Stimulated activated CD4-positive, alpha-beta T cell treated with anti-CD3 and anti-CD28 coated beads, Interleukin-4, amount 100 ng/mL, for 48 hours (primary cell): ENCODE results near the gene TBC1D5.

ENCODE experiments used
- DNase-seq, 2 donors: peaks; one replicate each; pipeline ENCODE4 v3.0.0-alpha.2; 2020; ENCODE audit warnings: low read depth in 2 of 2

The TBC1D5 gene

DNA sequence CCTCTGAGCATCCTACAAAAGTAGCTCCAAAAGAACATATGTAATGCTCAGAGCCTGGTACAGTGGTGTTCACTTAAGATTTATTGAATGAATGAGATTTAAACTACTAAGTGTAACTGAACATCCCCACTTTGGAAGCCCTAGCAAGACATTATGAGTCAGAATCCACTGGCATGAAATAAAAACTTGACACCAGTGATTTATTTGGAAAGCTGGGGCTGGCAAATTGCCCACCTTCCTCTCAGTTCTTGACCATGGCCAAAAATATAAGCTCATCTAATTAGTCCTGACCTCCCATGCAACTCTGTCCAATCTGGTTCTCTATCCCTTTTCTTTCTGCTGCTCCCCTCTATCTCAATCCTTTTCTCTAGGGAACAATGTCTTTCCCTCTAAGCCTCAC is 439.7 kb downstream of the TBC1D5 start:
- DNase-seq: no peak

DNA sequence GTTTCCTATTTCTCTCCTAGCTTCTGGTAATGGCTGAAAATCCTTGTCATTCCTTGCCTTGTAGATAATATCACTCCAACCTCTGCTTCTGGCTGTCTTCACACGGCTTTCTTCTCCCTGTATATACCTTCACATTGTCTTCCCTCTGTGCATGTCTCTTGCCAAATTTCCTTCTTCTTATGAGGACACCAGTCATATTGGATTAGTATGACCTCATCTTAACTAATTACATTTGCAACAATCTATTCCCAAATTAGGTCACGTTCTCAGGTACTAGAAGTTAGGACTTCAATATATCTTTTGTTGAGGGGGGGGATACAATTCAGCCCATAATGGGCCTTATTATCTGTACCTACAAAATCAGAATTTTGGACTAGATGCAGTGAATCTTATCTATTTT is 440.3 kb downstream of the TBC1D5 start:
- DNase-seq: no peak

- DNase-seq: no peak
These were observed 441.2 kb downstream of the TBC1D5 start for GRCh38 chr3:17301271-17301670.

- no peak for DNase-seq
These were observed 442.0 kb downstream of the TBC1D5 start for GRCh38 chr3:17300441-17300840.

- no peak for DNase-seq
These were observed 444.4 kb downstream of the TBC1D5 start for GRCh38 chr3:17298038-17298437.

GRCh38 chr3:17292556-17292955 is 449.9 kb downstream of the TBC1D5 start:
- DNase-seq: no peak

- no peak for DNase-seq
These were observed 451.5 kb downstream of the TBC1D5 start for GRCh38 chr3:17290894-17291293.

DNA sequence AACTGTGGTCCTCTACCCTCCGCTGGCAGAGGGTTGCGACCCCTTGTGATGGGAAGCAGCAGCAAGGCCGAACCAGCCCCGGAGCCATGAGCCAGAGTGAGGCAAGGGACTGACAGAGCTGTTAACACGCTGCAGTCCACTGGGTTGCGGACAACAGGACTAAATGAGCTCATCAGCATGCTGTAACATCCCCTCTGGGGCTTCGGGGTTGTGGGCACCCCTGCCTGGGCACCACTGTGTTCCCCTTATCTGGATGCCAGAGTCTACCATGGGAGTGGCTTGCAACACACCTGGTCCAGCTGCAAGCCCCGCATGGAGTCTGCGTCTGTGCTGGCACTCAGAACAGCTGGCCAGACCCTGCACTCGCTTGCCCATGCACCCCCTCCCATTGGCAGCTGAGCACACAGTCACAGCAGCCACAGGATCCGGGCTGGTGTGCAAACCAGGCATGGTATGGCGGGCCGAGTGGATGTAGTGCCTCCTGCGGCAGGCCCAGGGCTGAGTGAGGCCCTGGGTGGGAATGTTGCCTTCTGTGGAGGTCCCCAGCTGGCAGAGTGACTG is 453.5 kb downstream of the TBC1D5 start:
- no peak for DNase-seq

DNA sequence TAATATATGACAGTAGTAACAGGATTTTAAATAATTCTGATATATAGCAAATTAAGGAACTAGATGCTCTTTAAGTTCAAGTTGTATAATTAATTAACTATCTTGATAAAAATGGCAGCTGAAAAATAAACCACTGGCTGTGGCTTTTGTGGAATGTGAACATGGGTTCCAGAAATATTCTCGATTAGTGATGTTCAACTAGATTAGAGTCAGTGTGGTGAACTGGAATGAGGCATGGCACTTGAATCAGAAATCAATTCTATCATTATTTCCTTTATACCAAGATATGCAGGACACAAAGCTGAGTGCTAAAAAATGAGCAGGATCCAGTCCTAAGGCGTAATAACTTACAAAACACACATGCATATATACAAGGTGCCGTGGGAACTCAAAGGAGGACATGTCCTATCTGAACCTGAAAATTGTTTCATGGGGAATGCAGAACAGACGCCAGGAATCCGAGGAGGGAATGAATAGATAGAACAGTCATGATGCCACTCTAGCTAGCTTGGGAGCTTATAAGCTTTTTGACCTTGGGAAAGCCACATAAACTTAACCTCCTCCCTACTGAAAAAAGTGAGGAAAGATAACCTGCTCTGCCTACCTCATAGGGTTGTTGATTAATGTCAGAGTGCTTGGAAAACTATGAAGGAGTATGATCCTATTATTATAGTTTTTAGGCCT is 455.3 kb downstream of the TBC1D5 start:
- no peak for DNase-seq

- DNase-seq: no peak
These were observed 464.4 kb downstream of the TBC1D5 start for GRCh38 chr3:17278006-17278405.

DNA sequence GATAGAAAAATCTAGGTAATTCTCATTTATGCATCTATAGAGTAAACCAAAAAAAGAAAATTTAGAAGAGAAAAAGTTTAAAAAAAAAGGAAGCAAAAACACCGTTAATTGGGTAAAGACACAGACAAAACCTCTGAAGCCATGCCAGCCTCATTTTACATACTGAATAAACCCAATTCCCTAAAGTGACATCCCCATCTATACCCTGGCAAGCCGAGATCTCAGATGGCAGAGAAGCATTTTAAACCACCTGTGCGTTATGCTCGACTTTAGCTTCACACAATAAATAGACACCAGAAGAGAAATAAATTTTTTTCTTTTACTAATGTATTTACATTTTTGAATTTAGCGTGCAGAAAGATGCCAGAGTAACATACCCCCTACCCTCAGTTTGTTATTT is 475.6 kb downstream of the TBC1D5 start:
- no peak for DNase-seq

- DNase-seq: no peak
These were observed 480.6 kb downstream of the TBC1D5 start for GRCh38 chr3:17261627-17262369.

- no peak for DNase-seq
These were observed 482.2 kb downstream of the TBC1D5 start for GRCh38 chr3:17260257-17260656.

DNA sequence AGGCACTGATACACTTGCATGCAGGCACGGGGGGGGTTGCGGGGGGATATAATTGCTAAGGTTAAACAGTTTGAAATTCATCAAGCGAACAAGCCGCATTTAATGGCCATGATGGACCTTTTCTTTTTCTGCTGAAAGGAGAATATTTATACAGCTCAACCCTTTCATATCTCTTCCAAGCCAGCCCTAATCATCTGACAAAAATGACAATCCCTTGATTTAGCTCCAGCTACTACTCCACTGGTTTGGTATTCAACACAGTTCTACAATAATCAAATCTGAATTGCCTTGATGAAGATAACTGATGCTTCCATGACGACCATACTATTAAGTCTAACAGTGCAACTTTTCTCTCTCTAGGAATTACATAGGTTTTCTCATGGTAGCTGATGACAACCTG is 482.7 kb downstream of the TBC1D5 start:
- no peak for DNase-seq

- DNase-seq: peak in 1 of 2 donors; percentile 2
These were observed 483.5 kb downstream of the TBC1D5 start for GRCh38 chr3:17258823-17259436.

- DNase-seq: no peak
These were observed 485.2 kb downstream of the TBC1D5 start for GRCh38 chr3:17257269-17257668.

- DNase-seq: no peak
These were observed 498.8 kb downstream of the TBC1D5 start for GRCh38 chr3:17243621-17244020.

DNA sequence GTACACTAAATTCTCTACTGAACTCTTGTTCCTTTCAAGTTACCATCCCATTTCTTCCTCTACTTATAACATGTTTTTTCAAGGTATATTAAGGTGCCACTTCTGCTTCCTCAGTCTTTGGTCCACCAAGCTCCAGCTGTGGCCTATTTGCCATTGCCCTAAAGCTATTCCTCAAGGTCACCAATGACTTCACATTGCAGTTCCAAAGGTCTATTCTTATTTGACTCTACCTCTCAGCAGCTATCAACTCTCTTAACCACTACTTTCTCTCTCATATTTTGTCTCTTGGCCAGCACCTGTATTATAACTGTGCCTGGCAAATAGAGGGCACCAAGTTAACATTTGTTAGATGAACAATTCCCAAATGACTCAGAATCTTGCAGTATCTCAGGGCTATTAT is 503.0 kb downstream of the TBC1D5 start:
- DNase-seq: no peak

GRCh38 chr3:17238023-17238422 is 504.4 kb downstream of the TBC1D5 start:
- no peak for DNase-seq

GRCh38 chr3:17235310-17235709 is 507.1 kb downstream of the TBC1D5 start:
- no peak for DNase-seq

DNA sequence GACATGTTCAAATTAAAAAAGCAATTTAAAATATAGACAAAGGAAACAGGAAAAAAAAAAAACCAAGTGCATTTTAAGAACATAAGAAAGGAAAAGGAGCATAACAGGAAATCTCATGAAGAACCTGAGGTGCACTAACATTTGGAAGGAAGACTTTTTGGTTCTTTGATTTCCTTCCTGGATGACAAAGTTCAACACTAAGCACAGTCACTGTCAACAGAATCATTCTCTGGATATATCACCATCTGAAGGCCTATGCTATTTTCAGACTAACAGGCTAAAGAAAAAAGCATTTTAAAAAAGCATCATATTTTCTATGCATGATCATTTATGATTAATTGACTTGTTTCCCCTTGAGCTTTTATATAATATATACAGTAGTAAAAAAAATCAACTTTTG is 508.0 kb downstream of the TBC1D5 start:
- DNase-seq: no peak

- DNase-seq: peak in 1 of 2 donors; percentile 8
These were observed 509.0 kb downstream of the TBC1D5 start for GRCh38 chr3:17233398-17233800.

GRCh38 chr3:17232442-17232841 is 510.0 kb downstream of the TBC1D5 start:
- no peak for DNase-seq
